Stimulated activated CD8-positive, alpha-beta memory T cell treated with anti-CD3 and anti-CD28 coated beads, Interleukin-4, amount 100 ng/mL, for 1 hour (primary cell): ENCODE measurements around the gene KRT36.

Source experiments
- DNase-seq, 2 donors: peaks; one replicate each; pipeline ENCODE4 v3.0.0-alpha.2; 2020; ENCODE audit warnings: low read depth in 2 of 2, low spot score in 1 of 2

The KRT36 gene

DNA sequence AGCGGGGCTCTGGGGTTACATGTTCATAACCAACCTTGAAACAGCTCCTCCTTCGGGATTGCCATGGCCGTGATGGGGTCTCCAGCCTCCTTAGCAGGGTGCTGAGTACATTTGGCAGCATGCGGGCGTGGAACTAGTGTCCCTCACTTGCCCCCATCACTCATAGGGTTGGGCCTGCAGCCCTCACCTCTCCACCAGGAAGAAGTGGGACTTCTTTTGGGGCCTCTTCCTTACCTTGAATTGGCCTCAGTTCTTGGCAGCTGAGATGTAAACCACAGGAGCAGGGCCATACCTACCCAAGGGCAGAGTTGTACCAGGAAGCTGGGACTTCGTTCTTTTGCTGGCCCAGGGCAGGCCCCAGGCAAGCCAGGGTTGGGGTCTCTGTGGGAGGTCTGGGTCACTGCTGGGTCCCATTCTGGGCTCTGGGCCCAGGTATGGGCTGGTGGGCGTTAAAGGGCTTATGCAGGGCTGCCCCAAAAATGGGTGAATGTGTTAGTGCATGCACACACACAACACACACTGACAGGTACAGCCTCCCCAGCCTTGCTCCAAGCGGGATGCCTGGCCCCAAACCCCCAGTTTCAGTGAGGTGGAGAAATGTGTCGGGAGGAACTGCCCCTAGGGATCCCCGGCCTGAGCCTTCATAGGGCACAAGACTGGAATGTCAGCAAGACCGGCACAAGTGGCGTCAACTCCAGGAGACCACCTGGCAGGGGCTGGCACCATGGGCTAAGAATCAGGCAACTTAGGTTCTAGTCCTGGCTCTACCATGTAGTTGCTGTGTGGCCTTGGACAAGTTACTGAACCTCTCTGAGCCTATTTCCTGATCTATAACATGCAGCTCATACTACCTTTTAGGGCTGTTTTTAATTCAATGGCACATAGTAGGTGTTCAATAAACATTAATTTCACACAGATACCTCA lies 32.9 kb upstream of the KRT36 start:
- DNase-seq = no peak

- no peak for DNase-seq
Observed at GRCh38 chr17:41521574-41522261, 32.0 kb upstream of the KRT36 start.

DNA sequence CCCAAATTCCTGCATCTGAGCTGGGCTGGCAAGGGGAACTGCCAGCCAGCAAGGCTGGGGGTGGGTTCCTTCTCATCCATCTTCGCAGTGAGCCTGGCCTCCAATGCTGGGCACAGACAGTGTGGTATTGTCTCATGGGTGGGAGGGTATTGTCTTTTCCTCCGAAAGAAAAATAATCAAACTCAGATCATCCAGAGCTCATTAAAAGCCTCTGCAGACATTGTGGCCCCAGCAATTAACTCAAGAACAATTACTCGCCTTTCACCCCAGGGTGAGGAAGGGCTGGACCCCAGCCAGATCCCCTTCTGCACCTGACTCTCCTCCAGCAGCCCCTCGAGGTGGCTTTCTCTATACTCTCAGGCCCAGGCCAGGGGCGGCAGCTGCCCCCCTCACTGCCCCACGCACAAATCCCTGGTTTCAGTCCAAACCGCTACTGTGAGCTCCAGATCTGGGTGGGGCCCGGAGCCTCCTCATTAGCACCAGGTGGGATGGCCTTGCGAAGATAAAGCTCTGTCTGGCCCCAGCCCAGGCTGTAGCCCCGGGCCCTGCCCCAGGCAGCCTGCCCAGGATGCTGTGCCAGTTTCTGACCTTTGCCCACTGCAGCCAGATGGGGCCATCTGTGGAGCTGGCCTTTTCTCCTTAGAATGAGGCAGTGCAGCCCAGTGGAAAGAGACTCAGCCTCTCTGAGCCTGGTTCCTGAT lies 31.3 kb upstream of the KRT36 start:
- no peak for DNase-seq

DNA sequence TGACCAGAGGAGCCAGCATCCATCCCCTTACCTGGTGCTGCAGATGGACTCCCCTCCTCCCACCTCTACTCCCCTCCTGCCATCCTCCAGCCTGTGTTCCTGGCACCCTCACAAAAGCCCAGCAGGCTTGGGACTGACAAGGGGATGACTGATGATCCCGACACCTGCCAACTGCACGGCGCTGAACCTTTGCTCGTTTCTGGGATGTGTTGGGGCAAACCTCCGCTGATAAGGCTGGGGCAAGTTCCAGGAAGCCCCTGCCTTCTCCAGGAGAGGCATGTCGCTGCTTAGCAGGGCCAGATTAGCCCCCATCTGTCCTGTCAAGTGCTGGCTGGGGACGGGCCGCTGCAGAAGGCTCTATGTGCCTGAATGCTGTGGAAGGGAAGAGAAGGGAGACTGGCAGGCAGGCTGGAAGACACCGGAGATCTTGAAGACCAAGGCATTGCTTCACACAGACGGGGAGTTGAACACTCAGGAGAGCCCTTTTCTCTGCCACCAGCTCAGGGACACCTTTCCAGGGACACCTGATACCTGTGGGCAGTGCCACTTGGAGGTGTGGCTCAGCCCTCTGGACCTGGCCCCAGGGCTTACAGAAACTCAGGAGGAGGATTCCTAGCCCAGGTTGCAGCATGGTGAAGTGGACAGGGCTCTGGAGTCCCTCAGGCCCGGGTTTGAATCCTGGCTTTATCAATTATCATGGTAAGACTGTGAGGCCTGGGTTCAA lies 30.0 kb upstream of the KRT36 start:
- DNase-seq = no peak

DNA sequence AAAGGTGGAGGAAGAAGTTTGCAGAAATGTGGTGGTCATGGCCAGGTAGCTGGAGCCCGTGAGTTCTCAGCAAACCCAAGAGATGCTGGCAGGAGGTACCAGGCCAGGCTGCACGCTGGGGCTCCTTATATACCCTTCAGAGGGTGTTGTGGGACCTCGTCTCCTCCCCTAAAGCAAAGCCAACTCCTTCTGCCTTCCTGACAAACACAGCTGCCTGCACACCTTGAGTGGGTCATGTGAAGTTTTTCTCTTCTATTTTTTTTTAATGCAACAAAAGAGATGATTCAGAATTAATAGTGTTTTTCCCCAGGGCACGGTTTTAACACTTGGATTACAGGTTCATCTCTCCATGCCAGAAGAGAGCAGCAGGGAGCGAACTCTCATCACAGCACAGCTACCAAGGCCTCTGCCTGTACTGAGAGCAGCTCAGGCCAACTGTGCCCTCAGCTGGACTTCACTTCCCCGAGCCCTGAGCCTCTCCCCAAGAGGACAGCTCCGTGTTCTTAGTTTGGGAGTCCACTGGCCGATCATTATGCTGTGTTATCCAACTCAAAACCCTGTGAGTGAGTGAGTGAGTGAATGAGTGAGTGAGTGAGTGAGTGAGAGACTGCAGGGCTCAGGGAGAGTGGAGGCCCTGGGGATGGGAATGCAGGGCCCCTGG lies 29.2 kb upstream of the KRT36 start, which contains the start of gene KRT15:
TSS of gene KRT15 (minus strand) at position 102 of the 661 bp plus-strand sequence. CDS start at position 39, 63 bp downstream.
- no peak for DNase-seq

- DNase-seq = no peak
Observed at GRCh38 chr17:41518031-41518430, 28.3 kb upstream of the KRT36 start.

DNA sequence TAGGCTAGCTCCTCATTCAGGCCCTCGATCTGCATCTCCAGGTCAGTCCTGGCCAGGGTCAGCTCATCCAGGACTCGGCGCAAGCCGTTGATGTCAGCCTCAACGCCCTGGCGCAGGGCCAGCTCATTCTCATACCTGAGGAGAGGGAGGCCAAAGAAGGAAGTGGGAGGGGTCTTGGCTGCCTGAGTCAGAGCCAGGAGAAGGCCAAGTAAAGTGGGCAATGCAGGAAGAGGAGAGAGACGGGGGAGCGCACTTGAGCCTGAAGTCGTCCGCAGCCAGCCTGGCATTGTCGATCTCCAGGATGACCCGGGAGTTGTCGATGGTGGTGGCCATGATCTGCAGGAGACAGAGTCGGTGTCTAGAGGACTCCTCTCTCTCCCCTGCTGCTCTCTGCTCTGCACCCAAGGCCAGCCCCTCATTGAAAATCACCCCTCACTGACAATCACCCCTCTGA lies 27.1 kb upstream of the KRT36 start:
- DNase-seq = no peak

DNA sequence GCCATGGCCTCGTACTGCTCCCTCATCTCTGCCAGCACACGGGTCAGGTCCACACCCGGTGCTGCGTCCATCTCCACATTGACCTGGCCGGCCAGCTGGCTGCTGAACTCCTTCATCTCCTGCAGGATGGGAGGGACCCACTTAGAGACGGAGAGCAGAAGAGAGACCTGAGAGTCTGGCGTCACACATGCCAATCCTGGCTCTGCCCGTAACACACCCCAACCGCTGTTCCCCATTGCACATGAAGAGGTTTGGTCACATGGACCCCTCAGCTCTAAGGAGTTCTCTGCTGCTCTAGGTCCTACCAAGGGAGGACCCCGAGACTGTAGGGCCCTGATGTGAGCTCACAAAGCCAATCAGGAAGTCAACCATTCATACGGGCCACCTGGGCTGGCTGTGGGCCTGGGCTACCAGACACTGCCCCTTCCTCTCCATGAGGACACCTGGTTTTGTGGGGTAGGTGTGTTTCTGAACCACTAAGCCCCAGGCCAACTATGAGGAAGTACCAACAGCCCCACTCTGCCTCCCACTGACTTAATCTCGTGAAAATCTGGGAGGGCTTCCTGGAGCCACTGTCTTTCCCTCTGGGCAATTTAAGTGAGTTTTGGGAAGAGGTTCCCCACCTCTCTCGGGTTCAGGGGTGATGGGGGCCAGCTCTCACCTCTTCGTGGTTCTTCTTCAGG lies 26.6 kb upstream of the KRT36 start:
- DNase-seq = no peak

- DNase-seq = no peak
Observed at GRCh38 chr17:41513168-41513547, 23.4 kb upstream of the KRT36 start.

DNA sequence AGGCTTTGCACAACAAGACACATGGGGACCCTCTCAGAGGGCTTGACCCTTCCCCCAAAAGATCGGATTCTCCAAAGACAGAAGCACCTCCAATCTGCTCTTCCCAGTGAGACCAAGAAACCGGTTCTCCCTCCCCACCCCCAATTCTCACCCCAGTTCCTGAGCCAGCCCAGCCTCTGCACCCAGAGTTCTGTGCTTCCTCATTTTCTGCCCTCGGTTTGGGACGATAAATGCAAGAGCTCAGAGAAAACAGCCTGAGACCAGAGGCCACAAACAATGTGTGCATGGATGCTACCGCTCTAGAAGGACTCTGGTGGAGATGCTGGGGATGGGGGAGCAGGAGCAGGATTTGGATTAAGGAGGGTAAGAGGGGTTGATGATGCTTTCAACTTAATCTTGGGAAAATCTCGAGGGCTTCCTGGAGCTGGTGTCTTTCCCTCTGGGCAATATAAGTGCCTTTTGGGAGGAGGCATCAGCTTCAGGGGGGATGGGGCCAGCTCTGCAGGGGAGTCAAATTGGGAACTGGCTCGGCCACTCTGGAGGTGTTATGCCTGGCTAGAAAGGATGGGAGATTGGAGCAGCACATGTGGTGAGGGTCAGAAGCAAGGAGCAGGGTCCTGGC lies 22.9 kb upstream of the KRT36 start:
- no peak for DNase-seq

DNA sequence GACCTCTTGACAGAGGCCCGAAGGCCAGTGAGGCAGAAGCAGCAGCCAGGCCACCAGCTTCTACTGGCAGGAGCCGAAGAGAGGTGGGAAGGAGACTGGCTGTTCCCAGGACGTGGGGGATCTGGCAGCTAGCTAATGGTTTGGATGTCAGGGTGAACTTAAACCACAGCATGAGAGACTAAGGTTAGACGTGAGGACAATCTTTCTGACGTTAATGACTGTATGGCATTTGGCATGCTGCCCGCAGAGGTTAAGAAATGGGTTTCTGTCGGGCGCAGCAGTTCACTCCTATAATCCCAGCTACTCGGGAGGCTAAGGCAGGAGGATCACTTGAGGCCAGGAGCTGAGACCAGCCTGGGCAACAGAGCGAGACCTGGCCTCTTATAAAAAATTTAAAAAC lies 22.0 kb upstream of the KRT36 start:
- no peak for DNase-seq

DNA sequence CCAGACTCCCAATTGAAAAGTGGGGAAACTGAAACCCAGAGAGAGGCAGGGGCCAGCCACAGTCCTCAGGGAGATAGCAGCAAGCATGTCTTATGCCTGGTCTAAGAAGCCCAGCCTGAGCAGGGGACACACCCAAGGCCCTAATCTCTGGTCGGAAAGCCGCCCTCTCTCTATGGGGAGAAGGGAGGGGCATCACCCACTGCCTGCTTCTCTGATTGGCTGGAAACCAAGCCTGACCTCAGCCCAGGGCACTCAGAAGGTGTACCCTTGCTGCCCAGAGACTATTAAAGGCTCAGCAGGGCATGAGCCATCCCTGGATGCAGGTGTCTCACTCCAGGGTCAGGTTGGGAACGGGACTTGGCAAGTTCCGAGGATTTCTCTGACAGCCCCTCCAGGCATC lies 21.4 kb upstream of the KRT36 start:
- no peak for DNase-seq

- no peak for DNase-seq
Observed at GRCh38 chr17:41510251-41511065, 20.7 kb upstream of the KRT36 start.

GRCh38 chr17:41507315-41507880 lies 17.7 kb upstream of the KRT36 start:
- DNase-seq = no peak

DNA sequence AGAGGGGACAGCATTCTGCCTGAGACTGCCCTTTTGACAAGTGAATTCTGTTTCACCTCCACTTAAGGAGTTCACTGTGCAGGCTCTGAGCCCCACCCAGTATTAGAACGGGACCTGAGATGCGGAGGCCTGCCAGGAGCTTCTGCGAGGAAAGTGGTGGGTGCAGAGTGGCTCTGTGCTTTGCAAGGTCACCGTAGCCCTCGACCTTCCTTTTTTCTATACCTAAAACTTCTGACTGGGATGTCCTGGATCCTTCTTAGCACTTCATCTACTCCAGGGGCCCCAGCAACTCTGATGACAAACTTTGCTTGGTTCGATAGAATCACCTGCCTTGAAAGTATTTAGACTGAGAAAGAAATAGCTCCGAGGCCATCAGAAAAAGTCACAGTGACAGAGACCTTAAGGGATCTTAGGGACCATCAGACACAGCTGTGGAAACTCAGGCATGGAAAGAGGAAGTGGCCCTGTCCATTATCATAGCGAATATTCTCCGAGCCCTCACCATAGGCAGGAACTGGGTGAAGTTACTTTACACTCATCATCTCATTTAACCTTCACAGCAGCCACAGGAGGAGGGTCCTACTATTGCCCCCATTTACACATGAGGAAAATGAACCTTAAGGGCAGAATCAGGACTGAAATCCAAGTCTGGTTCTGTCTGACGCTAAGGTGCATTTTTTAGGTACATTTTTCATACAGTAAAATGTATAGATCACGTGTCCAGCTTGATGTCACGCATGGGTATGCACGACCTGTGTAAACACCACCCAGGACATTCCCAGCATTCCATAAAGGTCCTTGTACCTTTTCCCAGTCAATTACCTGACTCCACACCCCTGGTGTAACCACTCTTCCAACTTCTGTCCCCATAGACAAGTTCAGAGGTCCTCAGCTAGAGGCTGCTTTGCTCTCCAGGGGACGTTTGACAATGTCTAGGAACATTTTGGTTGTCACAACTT lies 16.4 kb upstream of the KRT36 start:
- DNase-seq = no peak

GRCh38 chr17:41505007-41505808 lies 15.5 kb upstream of the KRT36 start, which contains the start of gene KRT13:
TSS of gene KRT13 (minus strand) at chr17:41505612. CDS start at chr17:41505550, 62 bp downstream.
- DNase-seq = no peak
